Fibroblast of peridontal ligament (primary cell): ENCODE results near the gene ANGPTL8.
A peak's percentile ranks its signal among the peaks of the same experiment; 100 is the strongest.

Experiments
- DNase-seq: peaks from one replicate; pipeline ENCODE4 v3.0.0-alpha.2; 2010; ENCODE audit errors: extremely low read depth

The ANGPTL8 gene

DNA sequence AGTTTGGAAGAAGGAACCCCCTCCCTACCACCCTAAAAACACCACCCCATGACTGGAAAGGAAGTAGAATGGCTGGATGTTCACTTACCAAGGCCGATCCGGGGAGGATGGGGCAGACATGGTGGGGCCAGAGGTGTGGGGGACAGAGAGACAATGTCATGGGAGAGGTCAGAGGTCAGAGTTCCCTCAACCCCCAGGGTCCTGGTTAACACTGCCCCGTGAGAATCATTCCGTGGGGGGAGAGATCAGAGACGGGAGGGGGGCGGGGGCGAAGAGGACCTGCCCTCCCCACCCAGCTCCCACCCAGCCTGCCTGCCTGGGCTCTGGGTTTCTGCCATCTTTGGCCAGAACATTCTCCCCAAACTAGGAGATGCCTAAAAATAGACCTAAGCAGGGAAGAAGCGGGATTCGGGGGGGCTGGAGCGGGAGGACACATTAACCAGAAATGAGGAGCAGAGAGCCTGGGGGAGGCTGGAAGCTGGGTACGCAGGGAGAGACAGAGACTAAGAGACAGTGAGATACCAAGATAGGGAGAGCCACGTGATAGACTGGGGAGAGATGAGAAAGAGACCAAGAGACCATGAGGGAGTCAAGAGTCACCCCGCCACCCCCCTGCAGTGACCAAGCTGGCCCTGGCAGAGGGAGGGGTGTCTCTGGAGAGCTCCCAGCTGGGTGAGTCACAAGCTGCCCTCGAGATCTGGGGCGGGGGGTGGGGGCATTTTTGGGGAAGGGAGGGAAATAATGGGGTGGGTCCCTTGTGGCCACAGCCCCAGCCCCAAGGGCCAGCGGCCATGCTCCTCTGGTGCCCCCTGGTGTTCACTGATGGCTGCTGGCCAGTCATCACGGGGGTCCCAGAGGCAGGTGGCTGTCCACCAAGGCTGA lies 36.0 kb upstream of the ANGPTL8 start:
- DNase-seq, result peak; percentile 89

DNA sequence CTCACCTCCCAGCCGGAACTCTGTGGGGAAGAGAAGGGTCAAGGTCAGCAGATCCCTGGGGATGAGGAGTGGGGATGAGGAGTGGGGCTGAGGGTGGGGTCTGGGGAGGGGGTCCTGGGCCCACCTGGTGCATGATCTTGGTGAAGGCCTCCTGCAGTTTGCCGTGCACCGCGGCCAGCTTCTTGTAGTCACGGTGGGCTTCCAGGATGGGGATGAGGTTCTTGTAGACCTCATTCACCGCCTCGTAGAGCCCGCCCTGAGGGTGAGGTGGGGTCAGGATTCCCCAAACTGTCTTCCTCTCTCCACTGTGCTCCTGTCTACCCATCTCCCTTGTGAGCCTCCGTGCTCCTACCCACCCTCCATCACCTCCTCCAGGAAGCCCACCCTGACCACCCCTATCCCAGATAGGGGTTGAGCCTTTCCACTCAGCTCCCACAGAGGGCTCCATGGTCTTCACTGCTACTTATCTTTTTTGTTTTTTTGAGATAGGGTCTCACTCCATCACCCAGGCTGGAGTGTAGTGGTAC lies 35.3 kb upstream of the ANGPTL8 start:
- DNase-seq, result no peak

DNA sequence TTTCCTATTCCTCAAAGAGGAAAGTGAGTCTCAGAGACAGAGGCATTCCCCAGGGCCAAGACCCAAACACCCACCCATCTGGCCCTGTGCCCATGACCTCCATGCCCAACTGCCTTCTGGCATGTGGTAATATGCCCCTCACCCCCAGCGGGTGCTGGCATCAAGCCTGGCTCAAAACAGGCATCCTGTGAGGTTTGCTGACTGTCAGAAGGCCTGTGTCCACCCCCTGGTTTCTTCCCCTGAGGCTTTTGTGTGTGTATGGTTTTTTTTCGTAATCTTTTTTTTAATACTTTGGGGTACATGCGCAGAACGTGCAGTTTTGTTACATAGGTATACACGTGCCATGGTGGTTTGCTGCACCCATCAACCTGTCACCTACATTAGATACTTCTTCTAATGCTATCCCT lies 34.5 kb upstream of the ANGPTL8 start:
- no peak for DNase-seq

DNA sequence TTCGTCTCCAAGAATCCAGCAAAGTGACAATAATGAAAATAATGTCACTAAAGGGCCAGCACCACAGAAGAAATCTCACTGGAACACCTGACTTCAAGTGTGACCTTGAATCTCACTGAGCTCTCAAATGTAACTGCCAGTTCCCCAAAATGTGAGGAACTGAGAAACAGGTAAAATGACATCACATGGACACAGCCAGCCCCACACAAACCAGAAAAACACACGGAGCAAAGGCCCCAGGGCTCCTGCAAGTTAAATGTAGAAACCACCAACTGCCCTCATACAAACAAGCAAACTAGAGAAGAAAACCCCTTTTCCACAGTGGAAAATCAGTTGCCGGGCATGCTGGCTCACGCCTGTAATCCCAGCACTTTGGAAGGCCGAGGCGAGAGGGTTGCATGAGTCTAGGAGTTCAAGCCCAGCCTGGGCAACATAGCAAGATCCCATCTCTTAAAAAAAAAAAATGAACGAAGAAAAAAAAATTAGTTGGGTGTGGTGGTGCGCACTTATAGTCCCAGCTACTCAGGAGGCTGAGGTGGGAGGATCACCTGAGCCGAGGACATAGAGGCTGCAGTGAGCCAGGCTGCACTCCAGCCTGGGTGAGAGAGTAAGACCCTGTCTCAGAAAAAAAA lies 33.4 kb upstream of the ANGPTL8 start:
- DNase-seq, result no peak

DNA sequence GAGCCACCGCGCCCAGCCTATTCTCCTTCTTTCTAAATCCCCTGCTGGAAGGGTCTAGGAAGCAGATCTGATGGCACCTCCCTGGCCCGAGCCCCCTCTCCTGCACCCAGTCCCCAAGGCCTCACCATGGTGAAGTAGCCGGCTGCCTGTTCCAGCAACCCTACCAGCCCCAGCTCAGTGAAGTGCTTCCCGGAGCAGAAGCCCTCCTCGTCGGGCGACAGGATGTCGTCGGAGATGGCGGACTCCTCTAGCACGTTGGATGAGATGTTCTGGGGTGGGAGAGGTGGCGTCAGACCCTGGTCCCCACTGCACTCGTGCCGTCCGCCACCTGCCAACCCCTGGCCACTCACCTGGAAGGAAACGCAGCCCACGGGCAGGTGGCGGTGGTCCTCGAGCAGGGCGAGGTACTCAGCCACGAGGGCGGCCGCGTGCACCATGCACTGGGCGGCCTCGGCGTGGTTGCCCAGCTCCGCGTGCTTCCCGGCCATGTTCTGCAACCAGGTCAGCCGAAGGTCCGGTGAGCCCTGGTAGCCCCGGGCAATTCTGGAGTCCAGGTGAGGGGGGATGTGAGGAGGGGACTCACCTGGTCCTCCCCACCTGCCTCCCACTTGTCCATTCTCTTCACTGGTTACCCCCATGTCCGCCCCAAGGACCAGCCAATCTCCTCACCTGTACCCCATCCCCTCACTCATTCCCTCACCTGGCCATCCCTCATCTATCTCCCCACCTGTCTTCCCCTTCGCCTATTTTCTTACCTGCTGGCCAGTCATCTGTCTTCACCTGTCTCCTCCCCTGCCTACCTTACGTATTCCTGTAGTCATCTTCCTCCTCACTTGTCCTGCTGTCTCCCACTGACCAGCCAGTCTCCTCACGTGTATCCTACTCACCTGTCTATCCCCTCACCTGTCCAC lies 30.6 kb upstream of the ANGPTL8 start:
- peak; percentile 17 for DNase-seq

DNA sequence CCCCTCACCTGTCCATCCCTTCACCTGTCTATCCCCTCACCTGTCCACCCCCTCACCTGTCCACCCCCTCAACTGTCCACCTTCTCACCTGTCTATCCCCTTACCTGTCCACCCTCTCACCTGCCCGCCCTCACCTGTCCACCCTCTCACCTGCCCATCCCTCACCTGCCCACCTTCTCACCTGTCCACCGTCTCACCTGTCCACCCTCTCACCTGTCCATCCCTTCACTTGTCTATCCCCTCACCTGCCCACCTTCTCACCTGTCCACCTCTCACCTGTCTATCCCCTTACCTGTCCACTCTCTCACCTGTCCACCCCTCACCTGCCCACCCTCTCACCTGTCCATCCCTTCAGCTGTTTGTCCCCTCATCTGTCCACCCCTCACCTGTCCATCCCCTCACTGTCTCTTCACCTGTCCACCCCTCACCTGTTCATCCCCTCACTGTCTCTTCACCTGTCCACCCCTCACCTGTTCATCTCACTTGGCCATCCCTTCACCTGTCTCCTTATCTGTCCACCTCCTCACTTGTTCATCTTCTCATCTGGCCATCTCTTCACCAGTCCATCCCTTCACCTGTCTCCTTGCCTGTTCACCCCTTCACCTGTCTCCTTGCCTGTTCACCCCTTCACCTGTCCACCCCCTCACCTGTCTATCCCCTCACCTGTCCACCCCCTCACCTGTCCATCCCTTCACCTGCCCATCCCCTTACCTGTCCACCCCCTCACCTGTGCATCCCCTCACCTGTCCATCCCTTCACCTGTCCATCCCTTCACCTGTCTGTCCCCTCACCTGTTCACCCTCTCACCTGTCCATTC lies 29.4 kb upstream of the ANGPTL8 start:
- no peak for DNase-seq

DNA sequence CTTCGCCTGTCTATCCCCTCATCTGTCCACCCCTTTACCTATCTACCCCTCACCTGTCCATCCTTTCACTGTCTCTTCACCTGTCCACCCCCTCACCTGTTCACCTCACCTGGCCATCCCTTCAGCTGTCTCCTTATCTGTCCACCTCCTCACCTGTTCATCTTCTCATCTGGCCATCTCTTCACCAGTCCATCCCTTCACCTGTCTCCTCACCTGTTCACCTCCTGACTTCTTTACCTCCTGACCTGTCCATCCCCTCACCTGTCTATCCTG lies 28.8 kb upstream of the ANGPTL8 start:
- DNase-seq, result no peak

DNA sequence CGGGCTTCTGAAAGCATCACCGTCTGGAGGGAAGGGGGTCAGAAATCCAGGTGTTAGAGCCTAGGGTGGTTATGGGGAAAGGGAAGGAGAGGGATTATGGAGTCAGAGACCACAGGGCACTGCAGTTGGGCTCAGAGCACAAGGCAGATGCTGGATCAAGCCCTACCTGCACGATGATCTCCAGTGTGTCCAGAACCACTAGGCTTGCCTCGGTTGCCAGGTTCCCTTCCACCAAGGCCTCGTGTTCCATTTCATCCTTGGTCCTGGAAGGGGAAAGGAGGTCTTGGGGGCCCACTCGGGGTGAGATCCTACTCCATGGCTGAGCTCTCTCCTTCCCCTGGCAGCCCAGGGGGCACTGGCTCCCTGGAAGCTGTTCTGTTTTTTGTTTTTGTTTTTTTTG lies 25.0 kb upstream of the ANGPTL8 start:
- DNase-seq, result no peak

DNA sequence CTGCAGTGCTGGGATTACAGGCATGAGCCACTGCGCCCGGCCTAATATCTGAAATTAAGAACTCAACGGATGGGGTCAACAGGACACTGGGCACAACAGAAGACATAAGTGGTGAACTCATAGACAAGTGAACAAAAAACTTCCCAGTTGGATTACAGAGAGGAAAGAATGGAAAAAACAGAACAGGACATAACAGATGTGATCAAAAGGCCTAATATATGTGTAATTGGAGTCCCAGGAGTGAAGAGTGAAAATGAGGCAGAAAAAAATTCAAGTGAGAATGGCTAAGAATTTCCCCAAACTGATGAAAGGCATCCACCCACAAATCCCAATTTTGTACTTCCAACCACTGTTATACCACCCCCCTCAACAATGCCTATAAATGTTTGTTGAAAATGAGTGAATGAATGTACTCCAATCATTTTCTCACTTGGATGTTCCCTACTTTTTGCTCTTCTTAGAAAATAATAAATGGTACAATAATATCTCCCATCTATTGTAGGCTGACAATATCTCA lies 18.3 kb upstream of the ANGPTL8 start:
- no peak for DNase-seq

DNA sequence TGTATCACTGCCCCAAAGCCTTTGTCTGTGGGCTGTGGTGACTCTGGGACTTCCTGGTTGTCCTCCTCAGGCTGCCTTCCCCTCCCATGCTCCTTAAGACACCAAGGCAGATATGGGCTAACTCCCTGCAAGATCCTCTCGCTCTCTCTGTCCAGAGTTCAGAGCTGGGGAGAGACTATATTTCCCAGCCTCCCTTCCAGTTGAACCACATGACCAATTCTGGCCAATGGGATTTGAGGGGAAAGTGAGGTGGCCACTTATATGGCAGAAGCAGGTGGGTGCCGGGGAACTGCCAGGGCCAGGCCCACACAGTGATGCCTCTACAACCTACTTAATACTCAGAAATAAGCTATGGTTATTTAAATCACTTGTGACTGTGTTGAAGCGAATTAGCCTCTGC lies 16.2 kb upstream of the ANGPTL8 start:
- DNase-seq, result no peak

DNA sequence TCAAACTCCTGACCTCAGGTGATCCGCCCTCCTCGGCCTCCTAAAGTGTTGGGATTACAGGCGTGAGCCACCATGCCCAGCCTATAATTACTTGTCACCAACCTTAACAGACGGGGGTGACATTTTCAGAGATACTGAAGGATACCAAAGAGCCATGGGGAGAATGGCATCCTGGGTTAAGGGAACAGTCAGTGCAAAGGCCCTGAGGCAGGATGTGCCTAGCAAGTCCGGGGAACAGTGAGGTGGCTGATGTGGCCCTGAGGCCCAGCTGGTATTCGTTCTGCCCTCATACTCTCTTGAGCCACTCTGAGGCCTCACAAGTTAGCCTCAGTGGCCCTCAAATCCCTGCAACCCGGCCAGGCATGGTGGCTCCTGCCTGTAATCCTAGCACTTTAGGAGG lies 15.0 kb upstream of the ANGPTL8 start:
- no peak for DNase-seq

DNA sequence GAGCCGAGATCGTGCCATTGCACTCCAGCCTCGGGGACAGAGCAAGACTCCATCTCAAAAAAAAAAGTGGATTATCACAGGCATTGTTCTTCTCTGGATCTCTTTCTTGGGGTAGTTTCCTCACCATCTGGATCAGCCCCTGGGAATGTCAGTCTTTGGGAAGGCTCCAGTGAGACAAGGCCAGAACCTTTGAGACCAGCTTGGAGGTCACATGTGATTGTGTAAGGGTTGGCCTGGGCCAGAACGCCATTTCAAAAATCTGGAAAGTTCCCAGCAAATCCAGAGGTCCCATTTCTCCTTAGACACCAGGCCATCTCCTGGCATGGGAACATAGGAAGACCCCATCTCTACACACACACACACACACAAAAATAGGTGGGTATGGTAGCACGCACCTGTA lies 14.2 kb upstream of the ANGPTL8 start:
- DNase-seq, result no peak

DNA sequence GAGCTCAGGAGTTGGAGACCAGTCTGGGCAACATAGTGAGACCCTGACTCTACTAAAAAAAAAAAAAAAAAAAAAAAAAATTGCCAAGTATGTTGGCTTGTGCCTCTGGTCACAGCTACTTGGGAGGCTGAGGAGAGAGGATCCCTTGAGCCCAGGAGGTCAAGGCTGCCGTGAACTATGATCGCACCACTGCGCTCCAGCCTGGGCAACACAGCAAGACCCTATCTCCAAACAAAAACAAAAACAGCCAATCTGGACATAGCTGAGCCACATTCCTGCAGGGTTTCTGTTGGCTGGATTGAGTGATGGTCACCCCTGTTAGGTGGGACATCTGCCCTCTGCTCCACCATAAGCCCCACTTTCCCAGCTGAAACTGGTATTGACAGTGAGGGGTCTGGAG lies 13.6 kb upstream of the ANGPTL8 start:
- DNase-seq, result no peak

DNA sequence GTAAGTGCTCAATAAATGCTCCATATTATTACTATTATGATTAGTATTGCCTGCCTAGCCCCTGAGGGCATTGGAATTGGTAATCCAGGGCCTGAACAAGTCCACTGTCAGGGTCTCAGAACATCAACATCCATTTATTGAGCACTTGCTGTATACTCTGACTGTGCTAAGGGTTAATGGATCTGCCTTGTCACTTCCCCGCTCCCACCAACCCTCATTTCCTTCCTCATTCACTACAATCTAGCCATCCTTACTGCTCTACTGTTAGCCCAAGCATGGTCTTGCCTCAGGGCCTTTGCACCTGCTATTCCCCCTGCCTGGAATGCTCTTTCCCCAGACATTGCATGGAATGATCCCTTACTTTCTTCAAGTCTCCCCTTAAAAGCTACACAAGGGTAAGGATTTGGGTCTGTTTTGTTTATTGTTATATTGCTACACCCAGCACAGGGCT lies 12.7 kb upstream of the ANGPTL8 start:
- no peak for DNase-seq

DNA sequence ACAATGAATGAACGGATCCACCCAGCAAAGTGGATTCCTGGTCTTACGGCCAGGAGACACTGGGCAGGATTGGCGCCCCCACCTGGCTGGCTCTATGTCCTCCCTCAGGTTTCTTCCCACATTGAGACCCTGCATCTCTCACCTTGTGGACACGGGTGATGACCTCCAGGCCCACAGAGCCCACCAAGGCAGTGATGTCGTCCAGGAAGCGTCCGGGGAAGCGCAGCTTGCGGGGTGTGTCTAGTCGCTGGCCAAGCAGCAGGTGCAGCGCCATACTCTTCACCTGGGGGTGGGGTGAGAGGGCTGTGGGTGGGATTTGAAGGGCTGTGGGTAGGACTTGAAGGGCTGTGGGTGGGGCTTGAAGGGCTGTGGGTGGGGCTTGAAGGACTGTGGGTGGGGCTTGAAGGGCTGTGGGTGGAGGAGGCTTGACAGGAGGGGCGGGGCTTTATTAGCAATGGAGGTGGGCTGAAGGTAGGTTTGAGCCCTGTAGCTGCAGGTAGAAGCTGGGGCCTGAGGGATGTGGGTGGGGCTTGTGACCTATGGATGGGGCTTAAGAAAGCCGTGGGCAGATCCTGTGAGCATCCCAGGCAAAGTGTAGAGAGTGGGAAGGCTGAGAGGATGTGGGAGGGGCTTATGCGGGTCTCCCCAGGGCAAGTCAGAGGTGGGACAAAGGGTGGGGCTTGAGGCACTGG lies 12.1 kb upstream of the ANGPTL8 start:
- DNase-seq, result no peak

DNA sequence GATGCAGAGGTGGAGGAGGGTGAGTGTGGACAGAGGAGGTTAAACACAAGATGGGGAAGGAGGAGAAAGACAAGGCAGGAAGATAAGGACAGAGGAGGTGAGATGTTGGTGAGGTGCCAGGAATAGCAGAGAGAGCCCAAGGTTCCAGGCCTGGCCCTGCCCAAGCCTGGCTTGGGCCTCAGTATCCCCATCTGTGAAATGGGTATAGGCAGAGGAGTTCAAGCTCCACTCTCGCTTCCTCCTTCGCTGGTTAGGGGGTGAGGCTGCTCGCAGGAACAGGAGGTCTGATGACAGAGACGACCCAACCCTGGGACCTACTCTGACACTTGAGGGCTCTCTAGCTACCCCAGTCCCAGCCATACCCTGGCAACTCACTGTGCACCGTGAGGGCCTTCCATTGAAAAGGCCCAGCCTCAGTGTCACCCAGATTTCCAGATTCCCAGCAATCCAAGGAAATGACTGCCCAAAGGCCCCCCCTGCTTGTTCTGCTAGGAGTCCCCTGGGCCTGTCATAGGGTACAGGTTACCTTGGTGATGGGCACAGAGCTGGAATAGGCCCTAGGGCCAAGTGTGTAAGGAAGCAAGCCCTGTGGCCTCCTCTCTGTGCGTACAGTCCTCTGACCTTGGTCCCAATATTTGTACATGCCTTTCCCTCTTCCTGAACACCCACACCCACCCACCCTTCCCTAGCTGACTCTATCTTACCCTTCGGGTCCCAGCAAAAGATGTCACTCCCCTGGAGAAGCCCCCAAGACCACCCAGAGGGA lies 8.6 kb upstream of the ANGPTL8 start:
- DNase-seq, result no peak

DNA sequence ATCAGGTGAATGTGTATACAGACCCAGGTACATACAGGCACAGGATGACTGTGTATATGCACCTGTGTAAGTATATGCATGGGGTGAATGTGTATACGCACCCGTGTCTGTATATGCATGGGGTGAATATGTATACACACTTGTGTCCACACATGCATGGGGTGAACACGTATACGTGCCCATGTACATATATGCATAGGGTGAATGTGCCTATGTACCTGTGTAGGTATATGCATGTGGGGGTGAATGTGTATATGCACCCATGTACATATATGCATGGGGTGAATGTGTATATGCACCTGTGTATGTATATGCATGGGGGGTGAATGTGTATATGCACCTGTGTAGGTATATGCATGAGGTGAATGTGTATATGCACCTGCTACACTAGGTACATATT lies 6.9 kb upstream of the ANGPTL8 start:
- DNase-seq, result no peak

DNA sequence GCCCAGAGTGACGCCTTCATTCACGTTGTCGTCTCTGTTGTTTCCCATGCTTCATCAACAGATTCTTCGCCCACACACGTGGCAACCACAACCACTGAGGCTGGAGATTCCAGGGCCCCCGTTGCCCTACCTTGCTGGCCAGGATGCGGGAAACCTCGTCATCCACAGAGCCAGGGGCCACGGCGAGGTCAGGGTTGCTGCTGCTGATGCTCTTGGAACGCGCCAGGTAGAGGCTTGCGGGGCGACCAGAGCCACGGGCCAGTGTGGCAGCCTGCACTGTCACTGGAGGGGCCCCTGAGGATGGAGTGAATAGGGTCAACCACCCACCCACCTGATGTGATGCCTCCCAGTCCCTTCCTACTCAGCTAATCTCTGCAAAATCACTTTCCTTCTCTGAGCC lies 6.3 kb upstream of the ANGPTL8 start:
- no peak for DNase-seq

DNA sequence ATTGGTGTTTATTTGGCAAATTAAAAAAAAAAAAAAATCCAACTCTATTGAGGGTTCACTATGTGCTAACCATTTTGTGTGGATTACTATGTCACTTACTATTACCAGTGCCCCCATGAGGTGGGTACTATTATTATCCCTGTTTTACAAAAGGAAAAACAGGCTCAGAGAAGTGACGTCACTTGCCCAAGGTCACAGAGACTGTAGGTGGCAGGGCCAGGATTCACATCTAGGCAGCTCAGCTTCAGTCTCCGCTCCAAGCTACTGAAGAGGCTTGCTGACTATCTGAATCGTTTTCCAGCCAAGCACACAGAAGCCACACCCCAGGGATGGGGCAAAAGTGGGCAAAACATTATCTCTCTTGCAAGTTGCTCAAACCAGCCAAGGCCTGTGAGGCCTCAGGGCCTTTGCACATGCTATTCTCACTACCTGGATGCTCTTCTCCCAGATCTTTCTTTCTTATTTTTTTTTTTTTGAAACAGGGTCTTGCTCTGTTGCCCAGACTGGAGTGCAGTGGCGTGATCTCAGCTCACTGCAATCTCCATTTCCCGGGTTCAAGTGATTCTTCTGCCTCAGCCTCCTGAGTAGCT lies 4.8 kb upstream of the ANGPTL8 start:
- DNase-seq, result no peak
